ENCODE results near the gene FGR.
"Not testable (repeated sequence)": the region's sequence is repeated elsewhere in the genome, so short reads cannot be mapped to it uniquely, and the experiment has no call there.

FGR gene

DNA sequence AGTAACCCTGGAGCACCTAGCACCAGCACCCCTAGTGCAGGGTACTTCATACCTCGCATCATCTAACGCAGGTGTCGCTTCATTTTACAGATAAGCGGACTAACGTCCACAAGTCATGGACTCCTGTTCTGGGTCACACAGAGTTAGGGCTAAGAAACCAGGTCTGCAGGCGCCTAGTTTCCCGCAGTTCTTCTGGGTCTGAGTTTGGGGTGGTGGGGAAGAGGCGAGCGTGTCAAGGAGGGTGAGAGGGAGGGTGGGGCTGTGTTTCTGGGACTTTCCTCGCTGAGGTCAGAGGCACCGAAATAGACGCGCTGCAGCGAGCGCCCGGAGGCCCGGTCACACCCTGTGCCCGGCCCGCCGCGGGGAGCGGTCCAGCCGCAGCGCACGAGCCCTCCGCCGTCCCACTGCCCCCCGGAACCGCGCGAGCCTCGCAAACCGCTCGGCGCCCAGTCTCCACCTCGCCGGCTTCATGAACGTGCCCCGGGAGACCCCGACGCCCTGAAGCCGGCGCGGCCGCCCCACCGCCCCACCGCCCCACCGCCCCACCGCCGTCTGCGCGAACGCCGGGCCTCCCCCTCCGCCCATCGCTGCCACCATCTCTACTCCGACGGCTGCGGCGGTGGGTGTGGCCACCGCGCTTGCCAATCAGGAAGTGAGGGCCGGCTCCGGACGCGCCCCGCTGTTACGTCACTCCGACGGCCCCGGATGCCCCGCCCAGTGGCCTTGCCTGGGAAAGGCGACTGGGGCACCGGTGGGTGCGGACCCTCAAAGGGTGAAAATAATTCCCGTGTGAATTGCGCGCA is 24.7 kb upstream of the FGR start:
- peak; percentile 59 for DNase-seq (ENCODE audit: low read depth)

DNA sequence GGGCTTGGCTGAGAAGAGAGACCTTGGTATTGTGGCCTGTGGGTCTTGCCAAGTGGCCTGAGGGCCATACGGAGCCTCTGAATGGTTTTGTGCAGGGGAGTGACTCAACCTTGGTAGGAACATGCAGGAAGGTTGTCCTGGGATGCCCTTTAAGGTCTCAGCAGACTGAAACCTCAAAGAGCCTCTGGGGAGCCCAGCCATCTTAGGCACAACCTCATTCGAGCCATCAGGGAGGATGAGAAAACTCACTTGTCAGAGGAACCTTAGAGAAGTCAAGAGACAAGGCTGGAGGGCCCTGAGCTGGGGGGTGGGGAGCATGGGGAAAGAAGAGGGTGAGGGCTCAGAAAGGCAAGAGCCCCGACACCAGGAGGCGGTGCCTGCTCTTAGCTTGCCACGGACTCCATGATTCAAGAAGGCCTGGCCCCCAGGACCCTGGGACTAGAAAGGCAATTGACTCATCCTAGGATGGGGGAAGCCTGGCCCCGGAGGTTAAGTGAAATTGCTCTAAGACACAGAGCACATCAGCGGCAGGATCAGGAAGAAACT is 24.0 kb upstream of the FGR start:
- no peak for DNase-seq (ENCODE audit: low read depth)

DNA sequence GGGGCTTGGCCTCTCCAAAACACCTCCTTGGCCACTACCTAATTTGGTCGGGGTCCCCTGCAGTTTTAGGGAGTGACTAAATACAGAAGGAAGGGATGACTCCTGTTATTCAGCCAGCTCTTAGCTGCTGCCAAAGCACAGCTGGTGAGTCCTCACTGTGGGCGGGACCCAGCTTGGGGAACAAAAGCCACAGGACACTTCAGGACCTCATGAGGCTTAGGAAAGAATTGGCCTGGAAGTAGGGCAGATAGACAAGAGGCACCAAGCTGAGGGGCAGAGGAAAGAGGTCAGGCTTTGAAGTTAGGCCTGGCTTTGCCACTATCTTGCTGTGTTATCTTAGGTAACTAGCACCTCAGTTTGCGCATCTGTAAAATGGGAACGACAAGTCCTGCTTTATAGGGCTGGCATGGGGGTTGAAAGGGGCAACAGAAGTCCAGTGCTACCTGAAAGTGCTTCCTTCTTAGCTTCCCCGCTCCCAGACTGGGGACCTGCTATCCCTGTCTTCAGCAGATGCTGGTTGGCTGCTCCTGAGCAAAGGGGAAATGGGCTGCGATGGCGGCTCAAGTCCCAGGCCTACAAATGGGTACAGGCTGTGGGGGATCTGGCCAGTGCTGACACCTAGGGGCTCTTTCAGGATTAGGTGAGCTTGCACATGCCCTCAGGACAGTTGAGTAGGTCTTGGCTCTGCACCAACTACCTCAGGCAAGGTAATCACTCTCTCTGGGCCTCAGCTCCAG is 21.3 kb upstream of the FGR start:
- no peak for DNase-seq (ENCODE audit: low read depth)

DNA sequence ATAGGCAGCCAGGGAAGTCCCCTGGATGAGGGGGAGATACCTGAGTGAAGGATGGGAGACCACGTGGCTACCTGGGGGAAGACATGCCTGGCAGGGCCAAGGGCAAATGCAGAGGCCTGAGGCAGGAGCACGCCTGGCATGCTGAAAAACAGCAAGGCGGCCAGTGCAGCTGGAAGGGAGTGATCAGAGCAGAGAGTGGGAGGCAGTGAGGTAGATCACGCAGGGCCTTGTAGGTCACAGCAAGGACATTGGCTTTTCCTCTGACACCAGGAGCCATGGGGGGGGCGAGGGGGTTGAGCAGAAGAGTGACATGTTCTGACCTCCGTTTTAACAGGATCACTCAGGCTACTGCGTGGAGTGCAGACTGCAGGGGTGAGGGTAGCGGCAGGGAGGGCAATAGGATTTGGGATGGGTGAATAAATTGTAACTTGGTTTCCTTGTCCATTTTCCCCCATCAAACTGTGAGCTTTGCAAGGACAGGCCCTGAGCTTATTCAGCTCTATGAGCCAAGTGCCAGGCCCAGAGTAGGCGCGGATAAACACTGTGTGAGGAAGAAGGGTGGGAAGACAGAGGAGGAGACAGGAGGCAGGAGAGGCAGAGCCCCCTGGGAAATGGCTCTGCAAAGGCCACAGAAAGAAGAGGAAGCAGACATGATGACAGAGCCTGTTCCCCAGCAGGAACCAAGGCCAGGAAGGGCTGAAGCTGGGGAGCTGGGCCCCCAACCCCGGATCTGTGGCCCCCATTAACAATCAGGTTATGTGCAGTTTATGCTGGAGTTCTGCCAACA is 20.4 kb upstream of the FGR start:
- no peak for DNase-seq (ENCODE audit: low read depth)

DNA sequence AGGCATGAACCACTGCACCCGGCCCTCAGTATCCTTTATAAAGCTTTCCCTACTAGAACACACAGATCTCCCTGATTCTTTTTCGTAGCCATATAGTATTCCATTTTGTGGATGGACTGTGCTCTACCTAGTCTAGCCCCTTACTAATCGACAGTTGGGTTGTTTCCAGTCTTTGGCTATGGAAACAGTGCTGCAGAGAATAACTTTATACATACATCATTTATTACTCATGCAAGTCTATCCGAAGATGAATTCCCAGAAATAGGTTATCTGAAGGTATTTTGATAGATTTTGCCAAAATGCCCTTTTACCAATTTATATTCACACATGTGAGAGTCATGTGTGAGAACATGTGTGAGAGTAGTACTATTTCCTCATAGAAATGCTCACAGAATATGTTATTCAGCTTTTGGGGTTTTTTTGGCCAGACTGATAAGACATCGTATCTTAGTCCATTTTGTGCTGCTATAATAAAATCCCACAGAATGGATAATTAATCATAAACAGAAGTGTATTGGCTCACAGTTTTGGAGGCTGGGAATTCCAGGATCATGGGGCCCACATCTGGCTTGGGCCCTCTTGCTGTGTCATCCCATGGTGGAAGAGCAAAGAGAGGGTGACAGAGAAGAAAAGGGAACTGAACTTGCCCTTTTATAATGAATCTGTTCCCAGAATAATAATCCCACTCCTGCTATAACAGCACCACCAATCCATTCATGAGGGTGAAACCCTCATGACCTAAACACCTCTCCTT is 17.3 kb upstream of the FGR start:
- no peak for DNase-seq (ENCODE audit: low read depth)

DNA sequence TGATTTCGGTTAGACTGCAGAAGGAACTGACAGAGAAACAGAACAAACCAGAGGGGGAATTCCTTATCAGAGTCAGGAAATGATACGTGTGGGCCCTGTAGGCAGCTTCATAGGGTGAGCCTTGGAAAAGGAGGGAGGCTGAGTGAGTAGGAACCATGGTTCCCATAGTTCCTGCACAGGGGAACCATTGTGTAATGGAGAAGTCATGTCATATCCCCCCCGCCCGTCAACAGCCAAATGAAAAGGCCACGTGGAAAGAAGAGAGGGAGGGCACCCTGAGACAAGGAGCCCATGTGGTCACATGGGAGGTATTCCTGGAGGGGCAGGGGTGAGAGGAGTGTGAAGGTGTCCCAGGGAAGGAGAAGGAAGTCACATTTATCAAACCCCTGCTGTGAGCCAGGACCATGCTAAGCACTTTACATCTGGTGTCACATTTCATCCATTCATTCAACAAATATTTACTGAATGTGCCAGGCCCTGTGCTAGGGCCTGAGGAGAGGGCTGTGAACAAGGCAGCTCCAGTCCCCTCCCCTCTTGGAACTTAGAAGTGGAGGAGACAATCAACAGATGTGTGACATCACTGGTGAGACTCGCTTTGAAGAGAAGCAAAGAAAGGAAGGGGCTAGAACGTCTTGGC is 15.7 kb upstream of the FGR start:
- DNase-seq (ENCODE audit: low read depth): no peak

DNA sequence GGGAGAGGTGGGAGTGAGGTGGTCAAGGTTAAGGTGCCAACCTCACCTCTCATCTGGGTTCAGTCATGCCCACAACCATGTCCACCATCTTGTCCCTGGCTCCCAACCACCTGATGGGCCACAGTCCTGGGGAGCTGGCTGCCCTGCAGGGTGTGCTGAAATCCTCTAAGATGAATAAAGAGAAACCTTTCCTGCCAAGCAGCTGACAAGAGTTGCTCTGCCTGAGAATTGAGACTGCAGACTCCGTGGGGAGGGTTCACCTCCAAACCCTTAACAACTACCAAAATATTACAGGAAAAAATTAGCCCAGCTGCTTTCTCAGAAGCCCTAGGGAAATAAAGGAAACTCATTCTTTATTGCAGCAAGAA is 15.2 kb upstream of the FGR start:
- no peak for DNase-seq (ENCODE audit: low read depth)

DNA sequence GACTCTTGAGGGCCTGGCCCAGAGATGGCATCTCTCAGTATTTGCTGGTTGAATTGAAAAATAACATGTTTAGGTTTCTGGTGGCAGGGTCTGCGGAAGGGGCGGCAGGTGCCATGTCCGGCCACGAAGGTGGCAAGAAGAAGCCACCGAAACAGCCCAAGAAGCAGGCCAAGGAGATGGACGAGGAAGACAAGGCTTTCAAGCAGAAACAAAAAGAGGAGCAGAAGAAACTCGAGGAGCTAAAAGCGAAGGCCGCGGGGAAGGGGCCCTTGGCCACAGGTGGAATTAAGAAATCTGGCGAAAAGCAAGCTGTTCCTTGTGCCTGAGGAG is 14.3 kb upstream of the FGR start:
- no peak for DNase-seq (ENCODE audit: low read depth)

DNA sequence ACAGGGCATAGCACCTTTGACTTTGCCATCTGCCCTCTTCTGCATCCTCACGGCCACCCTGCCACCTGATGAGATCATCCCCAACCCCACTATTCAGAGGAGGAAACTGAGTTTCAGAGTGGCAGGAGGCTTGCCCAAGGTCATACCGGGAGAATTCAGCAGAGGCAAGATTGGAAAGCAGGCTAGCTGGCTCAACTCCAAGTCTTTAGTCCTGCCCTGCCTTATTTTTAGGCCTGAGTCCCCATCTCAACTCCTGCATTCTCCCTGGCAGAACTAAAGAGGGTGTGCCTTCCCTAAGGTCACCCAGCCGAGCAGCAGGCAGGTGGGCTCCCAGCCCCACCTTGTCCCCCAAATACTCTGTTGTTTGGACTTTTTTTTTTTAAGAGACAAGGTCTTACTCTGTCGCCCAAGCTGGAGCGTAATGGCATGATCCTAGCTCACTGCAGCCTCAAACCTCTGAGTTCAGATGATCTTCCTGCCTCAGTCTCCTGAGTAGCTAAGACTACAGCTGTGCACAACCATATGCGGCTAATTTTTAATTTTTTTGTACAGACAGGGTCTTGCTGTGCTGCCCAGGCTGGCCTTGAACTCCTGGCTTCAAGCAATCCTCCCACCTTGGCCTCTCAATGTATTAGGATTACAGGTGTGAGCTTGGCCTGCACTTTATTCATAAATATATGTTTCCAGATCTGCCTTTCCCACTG is 13.8 kb upstream of the FGR start:
- DNase-seq (ENCODE audit: low read depth): no peak

DNA sequence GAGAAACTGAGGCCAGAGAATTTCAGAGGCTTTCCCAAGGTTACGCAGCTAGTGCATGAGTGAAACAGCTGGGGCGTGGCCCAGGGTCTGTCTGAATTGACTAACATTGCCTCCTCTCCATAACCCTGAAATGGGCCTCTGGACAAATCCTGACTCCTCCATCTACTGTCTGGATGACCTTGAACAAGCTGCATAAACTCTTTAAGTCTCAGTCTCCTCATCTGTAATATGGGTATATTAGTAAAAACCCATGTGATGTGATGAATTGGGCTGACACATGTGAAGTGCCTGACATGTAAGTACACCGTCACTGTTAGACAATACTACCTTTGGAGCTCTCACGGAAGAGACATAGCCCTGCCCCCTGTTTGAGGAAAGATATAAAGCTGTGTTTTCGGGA is 12.3 kb upstream of the FGR start:
- no peak for DNase-seq (ENCODE audit: low read depth)

DNA sequence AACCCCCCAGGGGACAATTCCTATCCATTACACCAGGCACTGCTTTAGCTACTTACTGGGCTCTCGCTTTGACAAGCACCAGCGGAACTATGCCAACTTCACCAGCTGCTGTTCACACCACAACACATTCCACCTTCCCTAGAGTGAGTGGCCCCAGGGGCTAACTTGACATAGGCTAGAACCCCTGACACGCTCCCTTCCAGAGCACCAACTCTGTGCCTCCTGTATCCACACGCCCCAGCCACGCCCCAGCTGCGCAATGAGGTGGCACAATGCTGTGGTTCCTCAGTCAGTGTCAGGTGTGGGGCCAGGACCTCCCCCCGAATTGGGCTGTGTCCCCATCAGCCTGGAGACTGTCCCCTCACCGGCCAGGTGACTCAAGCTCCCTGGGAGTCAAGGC is 11.7 kb upstream of the FGR start:
- DNase-seq (ENCODE audit: low read depth): no peak

DNA sequence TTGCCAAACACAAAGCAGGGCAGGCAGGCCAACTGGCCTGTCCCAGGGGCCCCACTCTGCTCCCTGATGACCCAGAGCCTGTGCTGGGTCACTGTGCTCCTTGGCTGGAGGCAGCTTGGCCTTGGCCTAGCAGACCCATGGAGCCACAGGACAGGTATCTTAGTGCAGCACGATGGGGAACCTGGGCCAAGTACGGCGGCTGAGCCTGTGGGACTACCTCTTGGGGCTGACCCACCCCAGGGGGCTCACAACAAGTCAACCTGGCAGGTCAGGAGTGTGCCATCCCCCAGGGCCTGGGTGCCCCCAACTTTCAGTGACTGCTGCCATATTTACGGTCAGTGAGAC is 10.1 kb upstream of the FGR start:
- no peak for DNase-seq (ENCODE audit: low read depth)

DNA sequence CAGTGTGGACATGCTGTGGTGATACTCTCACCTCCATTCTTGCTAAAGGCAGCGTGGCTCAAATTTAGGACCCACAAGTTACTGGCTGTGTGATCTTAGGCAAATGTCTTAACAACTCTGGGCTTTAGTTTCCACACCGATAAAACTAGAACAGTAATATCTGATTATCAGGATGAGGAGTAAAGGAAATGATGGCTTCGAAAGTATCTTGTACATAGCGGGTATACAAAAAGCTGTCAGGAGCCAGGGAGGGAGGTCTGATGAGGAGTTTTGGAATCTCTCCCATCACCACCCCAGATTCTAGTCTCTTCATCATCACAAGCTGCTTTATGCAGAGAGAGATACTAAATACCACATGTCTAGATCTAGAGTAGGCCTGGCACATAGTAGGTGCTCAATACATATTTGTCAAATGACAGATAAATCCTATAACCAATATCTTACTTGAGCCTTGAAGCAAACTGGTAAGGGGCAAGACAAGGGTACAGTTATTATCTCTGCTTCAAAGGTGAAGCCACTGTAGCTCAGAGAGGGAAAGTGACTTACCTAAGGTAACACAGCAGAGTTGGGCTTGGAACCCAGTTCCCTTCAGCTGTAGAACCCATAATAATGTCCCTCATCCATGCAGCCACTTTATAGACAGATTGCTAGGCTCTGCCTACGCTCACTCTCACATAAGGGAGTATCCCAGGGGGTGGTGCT is 9.5 kb upstream of the FGR start:
- no peak for DNase-seq (ENCODE audit: low read depth)

DNA sequence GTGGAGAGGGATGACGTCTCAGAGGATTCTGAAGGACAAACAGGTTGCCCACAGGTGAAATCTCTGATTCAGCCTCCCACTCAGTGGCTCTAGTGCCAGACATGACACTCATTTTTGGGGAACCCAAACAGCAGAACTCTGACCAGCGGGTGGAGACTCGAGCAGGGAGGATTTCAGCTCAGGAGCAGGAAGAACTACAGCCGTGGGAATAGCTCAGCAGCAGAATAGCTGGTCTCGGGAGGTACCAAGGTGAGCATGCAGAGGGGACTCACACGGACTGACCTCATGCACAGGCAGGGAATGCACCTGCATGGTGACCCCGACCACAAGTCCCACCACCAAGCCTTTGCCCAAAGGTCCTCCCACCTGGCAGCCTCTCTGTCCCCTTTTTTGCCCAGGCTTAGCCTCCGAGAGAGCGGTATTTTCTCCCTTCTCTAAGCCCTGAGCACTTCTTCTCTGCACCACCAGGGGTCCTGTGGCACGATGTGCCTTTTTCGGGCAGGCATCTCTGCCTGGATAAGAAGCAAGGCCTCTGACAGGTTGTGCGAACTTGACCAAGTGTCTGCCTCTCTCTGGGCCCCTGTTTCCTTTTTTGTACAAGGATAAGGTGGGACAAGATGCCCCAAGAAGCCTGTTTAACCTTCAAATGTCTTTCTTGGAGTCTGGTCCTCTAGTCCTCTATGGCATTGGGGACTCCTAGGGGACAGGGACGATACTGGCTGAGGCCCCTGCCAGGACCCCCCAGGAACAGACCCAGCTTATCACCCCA is 8.8 kb upstream of the FGR start:
- no peak for DNase-seq (ENCODE audit: low read depth)

DNA sequence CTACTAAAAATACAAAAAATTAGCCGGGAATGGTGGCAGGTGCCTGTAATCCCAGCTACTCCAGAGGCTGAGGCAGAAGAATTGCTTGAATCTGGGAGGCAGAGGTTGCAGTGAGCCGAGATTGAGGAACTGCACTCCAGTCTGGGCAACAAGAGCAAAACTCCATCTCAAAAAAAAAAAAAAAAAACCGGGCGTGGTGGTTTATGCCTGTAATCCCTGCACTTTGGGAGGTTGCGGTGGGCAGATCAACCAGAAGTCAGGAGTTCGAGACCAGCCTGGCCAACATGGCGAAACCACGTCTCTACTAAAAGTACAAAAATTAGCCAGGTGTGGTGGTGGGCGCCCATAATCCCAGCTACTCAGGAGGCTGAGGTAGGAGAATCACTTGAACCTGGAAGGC is 5.5 kb upstream of the FGR start:
- not testable (repeated sequence) for DNase-seq (ENCODE audit: low read depth)

DNA sequence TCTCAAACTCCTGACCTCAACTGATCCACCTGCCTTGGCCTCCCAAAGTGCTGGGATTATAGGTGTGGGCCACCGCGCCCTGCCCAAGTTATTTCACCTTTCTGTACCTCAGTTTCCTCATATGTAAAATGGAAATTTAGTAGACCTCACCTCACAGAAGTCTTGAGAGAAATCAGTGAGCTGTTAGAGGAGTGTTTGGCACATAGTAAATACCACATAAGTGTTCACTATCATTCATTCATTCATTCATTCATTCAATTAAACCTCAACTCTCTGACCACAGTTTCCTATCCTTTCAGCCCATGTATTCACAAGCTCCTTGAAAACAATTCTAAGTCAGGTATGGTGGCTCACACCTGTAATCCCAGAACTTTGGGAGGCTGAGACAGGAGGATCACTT is 3.8 kb upstream of the FGR start:
- no peak for DNase-seq (ENCODE audit: low read depth)

DNA sequence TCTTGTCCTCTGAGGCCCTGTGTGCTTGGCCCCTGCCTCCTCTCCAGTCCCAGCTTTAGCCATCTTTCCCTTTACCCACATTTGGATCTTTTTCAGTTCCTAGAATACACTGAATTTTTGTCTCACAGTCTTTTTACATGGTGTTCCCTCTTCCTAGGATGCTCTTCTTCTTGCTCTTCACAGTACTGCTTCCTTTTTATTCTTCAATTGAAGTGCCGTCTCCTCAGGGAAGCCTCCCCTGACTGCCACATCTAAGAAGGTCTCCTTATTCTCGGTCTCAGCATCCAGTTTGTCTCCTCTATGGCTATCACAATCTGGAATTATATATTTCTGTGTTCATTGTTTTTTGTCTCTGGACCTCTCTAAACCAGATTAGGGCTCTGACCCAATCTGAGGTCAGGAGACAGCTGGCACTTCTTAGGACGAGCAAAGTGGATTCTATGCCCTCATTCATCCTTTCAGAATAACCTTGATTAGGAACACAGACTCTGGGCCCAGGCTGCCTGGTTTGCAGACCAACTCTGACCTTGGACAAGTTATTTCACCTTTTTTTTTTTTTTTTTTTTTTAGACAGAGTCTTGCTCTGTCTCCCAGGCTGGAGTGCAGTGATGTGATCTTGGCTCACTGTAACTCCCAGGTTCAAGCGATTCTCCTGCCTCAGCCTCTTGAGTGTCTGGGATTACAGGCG is 3.2 kb upstream of the FGR start:
- no peak for DNase-seq (ENCODE audit: low read depth)

DNA sequence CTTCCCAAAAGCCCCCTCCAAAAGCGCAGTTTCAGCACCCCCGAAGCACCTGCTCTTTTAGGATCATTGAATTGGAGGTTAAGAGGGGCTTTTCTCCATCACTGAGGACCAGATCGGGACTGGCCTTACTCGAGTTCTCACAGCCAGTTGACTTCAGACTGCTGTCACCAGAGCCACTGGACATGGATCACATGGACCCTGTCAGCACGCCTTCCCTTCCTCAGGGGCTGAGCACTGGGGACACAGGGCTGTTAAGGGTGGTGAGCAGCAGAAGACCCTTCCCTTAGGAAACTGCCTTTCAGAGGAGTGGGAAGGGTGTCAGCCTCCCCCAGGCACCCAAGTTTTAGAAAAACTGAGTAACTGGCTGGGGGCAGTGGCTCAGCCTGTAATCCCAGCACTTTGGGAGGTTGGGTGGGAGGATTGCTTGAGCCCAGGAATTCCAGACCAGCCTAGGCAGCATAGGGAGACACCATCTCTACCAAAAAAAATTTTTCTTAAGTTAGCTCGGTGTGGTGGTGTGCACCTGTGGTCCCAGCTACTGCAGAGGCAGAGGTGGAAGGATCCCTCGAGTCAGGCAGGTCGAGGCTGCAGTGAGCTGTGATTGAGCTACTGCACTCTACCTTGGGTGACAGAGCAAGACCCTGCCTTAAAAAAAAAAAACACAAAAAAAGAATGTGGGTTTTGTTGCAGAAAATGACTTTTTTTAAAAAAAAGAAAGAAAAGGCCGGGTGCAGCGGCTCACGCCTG is 584 bp upstream of the FGR start:
- DNase-seq (ENCODE audit: low read depth): no peak

Measured in fibroblast of the conjunctiva (primary cell).